Sigmoid colon (tissue), 7 donors: ENCODE data around the gene SLC27A1. TPM values are rescaled to one million over a fixed set of nuclear protein-coding genes. Genes with fewer than 3 reads are reported as not detected.

Experiments
- DNase-seq: peaks from one replicate; pipeline ENCODE4 v3.0.0-alpha.2; 2019
- H3K27ac ChIP-seq, 4 donors: fragments of 200-600 bp; sonication (generic); one replicate each; pipeline ENCODE4 v1.5.1; 2016 to 2019; ENCODE audit warnings: mild to moderate bottlenecking in 1 of 4
- H3K27me3 ChIP-seq, 3 donors: fragments of 200-600 bp; sonication (generic); one replicate each; pipeline ENCODE4 v1.5.1; 2019; ENCODE audit warnings: mild to moderate bottlenecking in 1 of 3
- H3K36me3 ChIP-seq, 4 donors: fragments of 200-600 bp; sonication (generic); one replicate each; pipeline ENCODE4 v1.5.1; 2016 to 2019
- H3K4me1 ChIP-seq, 4 donors: fragments of 200-600 bp; sonication (generic); one replicate each; pipeline ENCODE4 v1.5.1; 2017 to 2019
- H3K4me3 ChIP-seq, 4 donors: fragments of 200-600 bp; sonication (generic); one replicate each; pipeline ENCODE4 v1.5.1; 2017 to 2019; ENCODE audit warnings: mild to moderate bottlenecking in 2 of 4, moderate library complexity in 1 of 4
- H3K9me3 ChIP-seq, 4 donors: fragments of 200-600 bp in 3 of 4; sonication (generic) in 3 of 4; one replicate each; pipeline versions ENCODE4 v1.5.1 to v1.6.1; 2013 to 2019
- CTCF ChIP-seq, 4 experiments: fragments of 450-650 bp in 3 of 4; fragments of 200-600 bp in 1 of 4; IDR thresholded peaks; one replicate each; pipeline ENCODE4 v1.5.1; 2016 to 2019; ENCODE audit warnings: antibody characterized with exemption in 4 of 4, mild to moderate bottlenecking in 3 of 4, moderate library complexity in 2 of 4
- EP300 ChIP-seq, 4 donors: sonication (generic); formaldehyde crosslinking; IDR thresholded peaks; one replicate each; pipeline ENCODE4 v1.6.1; 2017; ENCODE audit warnings: antibody characterized with exemption in 4 of 4
- POLR2A ChIP-seq, 2 donors: fragments of 450-650 bp; IDR thresholded peaks; one replicate each; pipeline ENCODE4 v1.6.1; 2016; ENCODE audit warnings: antibody characterized with exemption in 2 of 2, mild to moderate bottlenecking in 2 of 2, moderate library complexity in 2 of 2
- POLR2AphosphoS5 ChIP-seq, 4 donors: sonication (generic); formaldehyde crosslinking; IDR thresholded peaks; one replicate each; pipeline ENCODE4 v1.6.1; 2017; ENCODE audit warnings: antibody characterized with exemption in 4 of 4
- WGBS, 2 donors: extraction: QIAGEN DNeasy Blood & Tissue Kit; methylation state at CpG; one replicate each; pipeline ENCODE4 v1.1.7; 2013; 5-methylcytosine and 5-hydroxymethylcytosine counted together
- intact Hi-C: fragments of 100-400 bp; cut with DNase I; formaldehyde crosslinking; loops from one replicate; pipeline ENCODE4 v1.15.1; 2023
- polyA plus RNA-seq, 3 donors: library from polyadenylated mRNA; stranded (reverse); fragments of 200-250 nt; gene quantifications; one replicate each; pipeline ENCODE4 v1.2.3, GENCODE V29; 2013
- total RNA-seq, 4 donors: library from RNA; depleted of rRNA; stranded (reverse); fragments of >200 nt; gene quantifications; one replicate each; pipeline ENCODE4 v1.1.0, GENCODE V29; 2016
- donor health status: healthy with polysubstance abuse.
- donor health status: Bipolar disorder and iron deficiency.
- donor health status: healthy.

SLC27A1 gene
- total and polyA plus RNA-seq, 7 donors, result 0.69 to 23.8 (median 13.2) TPM

GRCh38 chr19:17488593-17489391, 18.5 kb downstream of the SLC27A1 start:
- H3K4me1 ChIP-seq, result peaks cover 0 to 10% (median 6%) of the 10 kb centered on the region in 4 donors
- H3K27ac ChIP-seq, result peak overlapping the region in 1 of 4 donors; percentile 17
- H3K27me3 ChIP-seq, result no peaks in the 10 kb centered on the region
- H3K4me3 ChIP-seq, result no peak overlapping the region
- no peaks in the 10 kb centered on the region for H3K9me3 ChIP-seq
- peaks cover 0 to 26% (median 4%) of the 10 kb centered on the region in 4 donors for H3K36me3 ChIP-seq
- intact Hi-C loops, result no loop called here
- DNase-seq, result no peak
- WGBS, 2 donors, result 17 to 23% methylated on average over 31 of the region's 31 CpGs
- TF ChIP-seq CTCF (IDR thresholded peaks at IDR 0.05) (no peak), POLR2AphosphoS5 (IDR thresholded peaks at IDR 0.05) (no peak), EP300 (IDR thresholded peaks at IDR 0.05) (no peak), POLR2A (IDR thresholded peaks at IDR 0.05) (no peak)

- DNase-seq, result no peak
- peak overlapping the region in 1 of 4 donors; percentile 17 for H3K27ac ChIP-seq
- intact Hi-C loops, result no loop called here
- H3K4me3 ChIP-seq, result no peak overlapping the region
- H3K9me3 ChIP-seq, result no peaks in the 10 kb centered on the region
- 63 to 68% methylated on average over 9 of the region's 9 CpGs for WGBS, 2 donors
- peaks cover 0 to 10% (median 6%) of the 10 kb centered on the region in 4 donors for H3K4me1 ChIP-seq
- H3K36me3 ChIP-seq, result peaks cover 0 to 26% (median 4%) of the 10 kb centered on the region in 4 donors
- TF ChIP-seq CTCF (IDR thresholded peaks at IDR 0.05) (no peak), POLR2AphosphoS5 (IDR thresholded peaks at IDR 0.05) (no peak), POLR2A (IDR thresholded peaks at IDR 0.05) (no peak), EP300 (IDR thresholded peaks at IDR 0.05) (no peak)
- H3K27me3 ChIP-seq, result no peaks in the 10 kb centered on the region
These were observed 19.2 kb downstream of the SLC27A1 start for GRCh38 chr19:17489392-17490030.

DNA sequence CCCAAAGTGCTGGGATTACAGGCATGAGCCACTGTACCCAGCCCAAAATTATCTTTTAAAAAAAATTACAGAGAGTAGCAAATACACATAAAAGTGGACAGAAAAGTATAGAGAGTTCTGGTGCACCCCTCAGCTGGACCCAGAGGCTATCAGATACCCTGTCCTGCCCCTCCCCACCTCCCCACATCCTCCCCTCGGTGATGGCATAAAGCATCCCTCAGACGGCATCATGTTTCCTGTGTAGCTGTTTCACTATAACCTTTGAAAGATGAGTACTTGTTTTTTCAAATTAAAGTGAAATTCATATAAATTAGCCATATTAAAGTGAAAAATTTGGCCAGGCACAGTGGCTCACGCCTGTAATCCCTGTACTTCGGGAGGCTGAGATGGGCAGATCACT, 20.1 kb downstream of the SLC27A1 start:
- DNase-seq, result no peak
- Histone ChIP-seq H3K4me3 (no peak overlapping the region), H3K27me3 (no peaks in the 10 kb centered on the region), H3K36me3 (peaks cover 0 to 26% (median 4%) of the 10 kb centered on the region in 4 donors), H3K9me3 (no peaks in the 10 kb centered on the region), H3K27ac (no peak overlapping the region), H3K4me1 (peaks cover 0 to 10% (median 6%) of the 10 kb centered on the region in 4 donors)
- TF ChIP-seq EP300 (IDR thresholded peaks at IDR 0.05) (no peak), CTCF (IDR thresholded peaks at IDR 0.05) (no peak), POLR2A (IDR thresholded peaks at IDR 0.05) (no peak), POLR2AphosphoS5 (IDR thresholded peaks at IDR 0.05) (no peak)
- intact Hi-C loops, result no loop called here
- 49 to 70% methylated on average over 4 of the region's 4 CpGs for WGBS, 2 donors

- no peak for DNase-seq
- Histone ChIP-seq H3K27ac (no peak overlapping the region), H3K36me3 (peaks cover 0 to 25% (median 4%) of the 10 kb centered on the region in 4 donors), H3K4me3 (no peak overlapping the region), H3K4me1 (peaks cover 0 to 10% (median 7%) of the 10 kb centered on the region in 4 donors), H3K27me3 (no peaks in the 10 kb centered on the region), H3K9me3 (no peaks in the 10 kb centered on the region)
- intact Hi-C loops, result no loop called here
- TF ChIP-seq EP300 (IDR thresholded peaks at IDR 0.05), result no peak
- TF ChIP-seq POLR2A (IDR thresholded peaks at IDR 0.05), result no peak
- TF ChIP-seq CTCF (IDR thresholded peaks at IDR 0.05), result no peak
- no peak for TF ChIP-seq POLR2AphosphoS5 (IDR thresholded peaks at IDR 0.05)
- 94 to 95% methylated on average over 5 of the region's 5 CpGs for WGBS, 2 donors
These were observed 21.0 kb downstream of the SLC27A1 start for GRCh38 chr19:17491287-17491686.
